ENCODE data around the gene HSPA1B.

DNA sequence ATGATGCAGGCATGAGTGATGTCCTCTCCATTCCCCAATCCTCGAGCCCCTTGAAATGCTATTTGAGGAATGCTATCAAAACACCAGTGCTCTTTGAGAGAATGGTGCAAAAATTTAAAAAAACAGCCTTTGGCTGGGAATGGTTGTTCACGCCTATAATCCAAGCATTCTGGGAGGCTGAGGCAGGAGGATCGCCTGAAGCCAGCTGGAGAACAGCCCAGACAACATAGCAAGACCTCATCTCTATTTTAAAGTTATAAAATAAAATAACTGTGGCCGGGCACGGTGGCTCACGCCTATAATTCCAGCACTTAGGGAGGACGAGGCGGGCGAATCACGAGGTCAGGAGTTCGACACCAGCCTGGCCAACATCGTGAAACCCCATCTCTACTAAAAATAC, 27.8 kb upstream of the HSPA1B start:
- TF ChIP-seq CTCF (IDR thresholded peaks at IDR 0.05 in 4 of 5, conservative IDR thresholded peaks at IDR 0.05 in 1 of 5) (no peak), POLR2A (IDR thresholded peaks at IDR 0.05) (no peak)
